GM21360 (cell line): ENCODE measurements around the gene CALN1.
"Not testable (repeated sequence)": the region's sequence is repeated elsewhere in the genome, so short reads cannot be mapped to it uniquely, and the experiment has no call there.

Experiments used
- ATAC-seq: cut with Tn5 transposase; IDR thresholded peaks from one replicate; pipeline ENCODE4 v1.9.1; 2021; ENCODE audit warnings: mild to moderate bottlenecking, moderate library complexity; ENCODE audit not compliant: unreplicated experiment

The CALN1 gene

GRCh38 chr7:72412121-72412618 is at the start of gene CALN1:
Gene CALN1, minus strand, starts transcription at chr7:72412338.
- not testable (repeated sequence) for ATAC-seq

GRCh38 chr7:72453471-72453870 is 41.3 kb upstream of the CALN1 start:
- ATAC-seq = no peak

GRCh38 chr7:72447465-72448204 is 35.5 kb upstream of the CALN1 start:
- ATAC-seq = no peak

- ATAC-seq = no peak
Observed at GRCh38 chr7:72446591-72447462, 34.7 kb upstream of the CALN1 start.

- ATAC-seq = no peak
Observed at GRCh38 chr7:72446131-72446530, 34.0 kb upstream of the CALN1 start.

DNA sequence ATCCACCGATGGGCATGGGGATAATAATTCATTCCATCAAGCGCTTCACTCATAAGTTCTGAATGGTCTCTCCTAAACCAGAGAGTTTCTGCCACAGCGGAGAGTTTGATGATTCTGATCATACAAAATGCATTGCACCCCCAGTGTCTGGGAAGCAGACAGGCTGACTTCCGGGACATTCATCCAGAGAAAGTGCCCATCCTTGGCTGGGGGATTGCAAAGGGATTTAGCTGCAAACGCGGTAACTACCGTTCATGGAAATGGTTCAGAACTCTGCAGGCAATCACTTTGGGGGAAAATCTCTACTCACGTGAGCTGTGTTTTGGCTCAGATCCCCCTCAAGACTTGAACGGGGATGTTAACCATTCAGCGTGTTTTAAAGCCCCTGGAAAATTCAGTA is 33.4 kb upstream of the CALN1 start:
- no peak for ATAC-seq

DNA sequence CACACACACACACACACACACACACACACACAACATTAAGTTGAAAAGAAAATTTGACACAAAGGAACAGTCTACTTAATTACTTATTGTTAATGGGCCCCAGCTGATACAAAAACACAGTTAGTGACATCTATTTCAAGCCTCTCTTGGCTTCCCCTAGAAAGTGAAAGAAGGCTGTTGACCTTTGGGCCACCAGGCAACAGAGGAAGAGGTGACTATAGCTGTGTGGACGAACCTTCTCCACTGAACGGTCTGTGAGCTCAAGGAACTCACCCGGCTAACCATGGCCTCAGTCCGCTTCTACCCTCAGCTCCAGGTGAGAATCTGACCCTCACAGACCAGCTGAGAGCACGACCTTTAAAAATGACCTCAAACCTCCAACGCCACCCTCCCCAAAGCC is 32.9 kb upstream of the CALN1 start:
- ATAC-seq = no peak

GRCh38 chr7:72444026-72444776 is 32.1 kb upstream of the CALN1 start:
- ATAC-seq = no peak

DNA sequence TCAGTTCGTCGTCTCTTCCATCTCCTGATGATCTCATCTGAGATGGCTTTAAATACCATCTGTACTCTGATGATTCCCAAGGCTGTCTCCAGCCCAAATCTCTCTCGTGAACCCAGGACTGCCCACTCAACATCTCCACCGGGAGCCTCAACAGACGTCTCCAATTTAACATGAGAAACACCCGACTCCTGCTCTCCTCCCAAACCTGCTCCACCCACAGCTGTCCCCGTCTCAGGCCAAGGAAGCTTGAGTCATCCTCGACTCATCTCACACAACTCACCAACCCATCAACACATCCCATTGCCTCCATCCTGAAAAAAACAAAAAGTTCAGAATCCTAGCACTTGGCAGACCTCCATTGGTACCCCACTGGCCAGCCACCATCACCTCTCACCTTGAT is 29.7 kb upstream of the CALN1 start:
- no peak for ATAC-seq

GRCh38 chr7:72438491-72438890 is 26.4 kb upstream of the CALN1 start:
- ATAC-seq = no peak

DNA sequence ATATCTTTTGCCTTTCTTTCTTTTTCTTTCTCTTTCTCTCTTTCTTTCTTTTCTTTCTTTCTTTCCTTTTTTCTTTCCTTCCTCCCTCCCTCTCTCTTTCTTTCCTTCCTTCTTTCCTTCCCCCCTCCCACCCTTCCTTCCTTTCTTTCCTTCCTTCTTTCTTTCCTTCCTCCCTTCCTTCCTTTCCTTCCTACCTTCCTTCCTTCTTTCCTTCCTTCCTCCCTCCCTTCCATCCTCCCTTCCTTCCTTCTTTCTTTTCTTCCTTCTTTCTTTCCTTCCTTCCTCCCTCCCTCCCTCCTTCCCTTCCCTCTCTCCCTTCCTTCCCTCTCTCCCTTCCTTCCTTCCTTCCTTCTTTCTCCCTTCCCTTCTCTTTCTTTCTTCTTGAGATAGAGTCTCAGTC is 25.5 kb upstream of the CALN1 start:
- no peak for ATAC-seq

DNA sequence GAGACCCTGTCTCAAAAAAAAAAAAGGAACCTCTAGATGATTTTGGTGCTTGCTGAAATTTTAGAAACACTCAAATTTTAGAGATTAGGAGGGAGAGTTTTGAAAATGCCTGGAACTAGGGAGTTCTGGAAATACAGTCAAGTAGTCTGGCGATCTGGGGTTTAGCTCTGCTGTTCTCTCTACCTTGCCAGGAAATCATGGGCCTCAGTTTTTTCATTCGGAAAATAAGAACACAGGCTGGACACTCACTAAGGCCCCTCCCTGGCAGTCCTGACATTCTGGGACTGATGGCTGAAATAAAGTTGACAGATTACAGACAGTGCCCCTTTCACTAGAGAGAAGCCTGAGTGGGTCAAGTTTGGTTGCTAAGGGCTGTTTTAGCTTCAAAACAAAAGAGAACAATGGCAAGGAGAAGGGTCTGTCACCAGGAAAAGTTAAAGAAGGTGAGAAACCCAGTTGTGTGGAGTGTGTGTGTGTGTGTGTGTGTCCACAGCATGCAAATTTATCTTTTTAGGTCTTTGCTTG is 25.0 kb upstream of the CALN1 start:
- no peak for ATAC-seq

DNA sequence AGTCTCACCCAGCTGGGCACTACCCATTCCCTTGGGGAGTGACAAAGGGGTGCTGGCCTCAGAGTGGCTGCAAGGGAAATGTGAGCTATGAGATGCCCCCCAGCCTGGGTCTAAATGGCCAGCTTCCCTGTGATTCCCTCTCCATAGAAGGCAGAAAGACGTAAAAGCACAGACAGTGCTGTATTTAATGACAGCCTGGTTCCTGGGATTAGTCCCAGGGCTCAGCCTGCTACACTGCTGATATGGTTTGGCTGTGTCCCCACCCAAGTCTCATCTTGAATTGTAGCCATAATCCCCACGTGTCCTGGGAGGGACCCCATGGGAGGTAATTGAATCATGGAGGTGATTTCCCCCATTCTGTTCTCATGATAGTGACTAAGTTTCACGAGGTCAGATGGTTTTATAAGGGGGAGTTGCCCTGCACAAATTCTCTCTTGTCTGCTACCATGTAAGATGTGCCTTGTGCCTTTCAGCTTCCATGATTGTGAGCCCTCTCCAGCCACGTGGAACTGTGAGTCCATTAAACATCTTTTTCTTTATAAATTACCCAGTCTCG is 23.9 kb upstream of the CALN1 start:
- no peak for ATAC-seq

GRCh38 chr7:72435366-72435765 is 23.2 kb upstream of the CALN1 start:
- no peak for ATAC-seq

GRCh38 chr7:72430531-72430930 is 18.4 kb upstream of the CALN1 start:
- ATAC-seq = no peak

- ATAC-seq = no peak
Observed at GRCh38 chr7:72429316-72429715, 17.2 kb upstream of the CALN1 start.

- ATAC-seq = no peak
Observed at GRCh38 chr7:72416846-72417245, 4.7 kb upstream of the CALN1 start.

- no peak for ATAC-seq
Observed at GRCh38 chr7:72415586-72415985, 3.4 kb upstream of the CALN1 start.

GRCh38 chr7:72413886-72414285 is 1.7 kb upstream of the CALN1 start:
- ATAC-seq = no peak

- no peak for ATAC-seq
Observed at GRCh38 chr7:72413290-72413689, 1.2 kb upstream of the CALN1 start.

DNA sequence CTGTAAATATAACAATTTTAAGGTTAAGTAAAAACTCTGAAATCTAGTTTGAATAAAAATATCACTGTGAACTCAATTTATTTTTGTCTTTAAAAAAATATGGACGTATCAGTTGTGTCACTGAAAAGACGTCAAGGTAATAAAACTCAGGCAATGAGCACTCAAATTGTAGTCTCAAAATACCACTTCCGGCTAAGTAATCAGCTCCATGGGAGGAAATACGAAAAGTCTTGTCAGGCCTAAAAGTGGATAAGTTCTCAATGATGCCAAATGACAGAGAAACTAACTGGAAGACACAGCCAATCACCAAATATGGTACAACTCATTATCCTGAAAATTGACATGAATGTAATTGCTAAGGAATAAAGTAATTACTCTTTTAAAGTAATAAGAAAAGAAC is 719 bp downstream of the CALN1 start:
- ATAC-seq = no peak
